Thyroid gland (tissue), 4 donors: ENCODE measurements around the gene NEDD4.

Source experiments
- POLR2A ChIP-seq, 2 donors: fragments of 450-650 bp; IDR thresholded peaks; one replicate each; pipeline ENCODE4 v1.6.1; 2017; ENCODE audit warnings: antibody characterized with exemption in 2 of 2, mild to moderate bottlenecking in 2 of 2, moderate library complexity in 1 of 2
- TF ChIP-seq, protein P1 (sequence below), 6 experiments: fragments of 200-600 bp in 3 of 6; fragments of 450-650 bp in 3 of 6; sonication (generic) in 3 of 6; IDR thresholded peaks; one replicate each; pipeline ENCODE4 v1.5.1; 2016 to 2019; ENCODE audit warnings: antibody characterized with exemption in 6 of 6, mild to moderate bottlenecking in 2 of 6, inconsistent platforms in 1 of 6, moderate library complexity in 1 of 6

DNA sequence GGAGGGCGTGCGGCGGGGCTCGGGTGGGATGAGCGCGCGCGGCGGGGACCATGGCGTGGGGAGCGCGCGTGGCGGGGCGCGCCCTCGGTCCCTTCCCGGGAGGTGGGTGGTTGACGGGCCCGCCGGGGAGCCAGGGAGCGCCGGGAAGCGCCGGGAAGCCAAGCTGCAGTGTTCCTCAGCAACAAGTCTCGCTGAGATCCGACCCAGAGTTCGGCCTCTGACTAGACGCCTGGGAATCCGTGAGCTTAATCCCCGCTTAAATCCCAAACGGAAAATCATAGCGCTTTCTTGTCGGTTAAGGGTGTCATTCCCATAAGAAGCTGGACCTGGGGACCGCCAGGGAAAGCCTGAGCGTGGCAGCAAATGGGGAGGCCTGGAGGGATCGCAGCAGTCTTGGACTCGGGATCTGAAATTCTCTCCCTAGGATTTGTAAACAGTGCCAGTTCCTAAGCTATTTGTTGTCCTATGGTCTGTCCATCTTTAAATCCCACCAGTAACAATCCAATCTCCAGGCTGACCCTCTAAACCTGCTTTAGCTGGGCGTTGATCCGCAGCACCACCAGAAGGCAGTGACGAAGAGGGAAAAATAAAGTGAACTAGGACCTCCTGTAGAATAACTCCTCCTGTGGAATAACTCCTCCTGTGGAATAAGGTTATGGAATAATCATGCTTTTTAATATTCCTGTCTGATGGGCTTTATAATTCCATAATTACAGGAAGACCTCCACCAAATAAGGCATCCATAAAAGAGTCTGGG, 570 bp upstream of the NEDD4 start:
- TF ChIP-seq POLR2A (IDR thresholded peaks at IDR 0.05) = no peak
- TF ChIP-seq, protein P1, sequence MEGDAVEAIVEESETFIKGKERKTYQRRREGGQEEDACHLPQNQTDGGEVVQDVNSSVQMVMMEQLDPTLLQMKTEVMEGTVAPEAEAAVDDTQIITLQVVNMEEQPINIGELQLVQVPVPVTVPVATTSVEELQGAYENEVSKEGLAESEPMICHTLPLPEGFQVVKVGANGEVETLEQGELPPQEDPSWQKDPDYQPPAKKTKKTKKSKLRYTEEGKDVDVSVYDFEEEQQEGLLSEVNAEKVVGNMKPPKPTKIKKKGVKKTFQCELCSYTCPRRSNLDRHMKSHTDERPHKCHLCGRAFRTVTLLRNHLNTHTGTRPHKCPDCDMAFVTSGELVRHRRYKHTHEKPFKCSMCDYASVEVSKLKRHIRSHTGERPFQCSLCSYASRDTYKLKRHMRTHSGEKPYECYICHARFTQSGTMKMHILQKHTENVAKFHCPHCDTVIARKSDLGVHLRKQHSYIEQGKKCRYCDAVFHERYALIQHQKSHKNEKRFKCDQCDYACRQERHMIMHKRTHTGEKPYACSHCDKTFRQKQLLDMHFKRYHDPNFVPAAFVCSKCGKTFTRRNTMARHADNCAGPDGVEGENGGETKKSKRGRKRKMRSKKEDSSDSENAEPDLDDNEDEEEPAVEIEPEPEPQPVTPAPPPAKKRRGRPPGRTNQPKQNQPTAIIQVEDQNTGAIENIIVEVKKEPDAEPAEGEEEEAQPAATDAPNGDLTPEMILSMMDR (IDR thresholded peaks at IDR 0.05) = no peak
